ENCODE results near the gene WHRN. TPM values are rescaled to one million over a fixed set of nuclear protein-coding genes. Genes with fewer than 3 reads are reported as not detected.

Gene WHRN
- total RNA-seq, 2 donors from 2014 or later = 6.1 to 7.0 TPM

GRCh38 chr9:114396558-114397218, 108.6 kb downstream of the WHRN start:
- no peak for DNase-seq
- intact Hi-C loops (cut with DNase I, micrococcal nuclease) = no loop called here
- ATAC-seq = no peak

- ATAC-seq (no peak), DNase-seq (no peak)
- intact Hi-C loops (cut with DNase I, micrococcal nuclease) = no loop called here
Observed at GRCh38 chr9:114395768-114396167, 109.5 kb downstream of the WHRN start.

GRCh38 chr9:114395334-114395617, 110.0 kb downstream of the WHRN start:
- DNase-seq (no peak), ATAC-seq (no peak)
- intact Hi-C loops (cut with DNase I, micrococcal nuclease) = no loop called here

GRCh38 chr9:114394523-114395333, 110.5 kb downstream of the WHRN start:
- peak in 1 of 2 donors; percentile 35 for DNase-seq
- ATAC-seq = no peak

GRCh38 chr9:114392749-114393112, 112.5 kb downstream of the WHRN start:
- ATAC-seq = peak; percentile 79
- intact Hi-C loops (cut with DNase I, micrococcal nuclease) = no loop called here
- peak; percentile 65 to 81 for DNase-seq

More at GRCh38 chr9:114394523-114395333, 110.5 kb downstream of the WHRN start:
- intact Hi-C loops (cut with DNase I, micrococcal nuclease) = no loop called here

GRCh38 chr9:114390952-114391351, 114.3 kb downstream of the WHRN start:
- intact Hi-C loops (cut with DNase I, micrococcal nuclease) = no loop called here
- no peak for DNase-seq
- no peak for ATAC-seq

GRCh38 chr9:114389612-114390368, 115.5 kb downstream of the WHRN start:
- intact Hi-C loops (cut with DNase I, micrococcal nuclease) = no loop called here
- ATAC-seq = no peak
- DNase-seq = no peak

GRCh38 chr9:114388764-114389375, 116.4 kb downstream of the WHRN start:
- DNase-seq (no peak), ATAC-seq (no peak)
- intact Hi-C loops (cut with DNase I, micrococcal nuclease) = no loop called here

GRCh38 chr9:114388357-114388682, 117.0 kb downstream of the WHRN start:
- ATAC-seq = no peak
- no peak for DNase-seq
- intact Hi-C loops (cut with DNase I, micrococcal nuclease) = no loop called here

- peak; percentile 26 for ATAC-seq
- DNase-seq = peak; percentile 83 to 85
- intact Hi-C loops (cut with DNase I, micrococcal nuclease) = no loop called here
Observed at GRCh38 chr9:114387680-114388356, 117.5 kb downstream of the WHRN start, which contains the start of gene AKNA. Gene AKNA (minus strand): TSS chr9:114387982. CDS start chr9:114381333, 6,649 bp downstream.

GRCh38 chr9:114386886-114387679, 118.2 kb downstream of the WHRN start:
- ATAC-seq (peak; percentile 79), DNase-seq (peak; percentile 77 to 83)
- intact Hi-C loops (cut with DNase I, micrococcal nuclease) = no loop called here

GRCh38 chr9:114386361-114386885, 118.8 kb downstream of the WHRN start:
- DNase-seq (no peak), ATAC-seq (no peak)
- intact Hi-C loops (cut with DNase I, micrococcal nuclease) = no loop called here

- intact Hi-C loops (cut with DNase I, micrococcal nuclease) = no loop called here
- ATAC-seq = peak; percentile 20
- DNase-seq = peak; percentile 73 to 84
Observed at GRCh38 chr9:114385397-114386181, 119.7 kb downstream of the WHRN start.

GRCh38 chr9:114384836-114385396, 120.4 kb downstream of the WHRN start:
- DNase-seq = no peak
- no peak for ATAC-seq
- intact Hi-C loops (cut with DNase I, micrococcal nuclease) = no loop called here

GRCh38 chr9:114384341-114384740, 120.9 kb downstream of the WHRN start:
- ATAC-seq (no peak), DNase-seq (no peak)
- intact Hi-C loops (cut with DNase I, micrococcal nuclease) = no loop called here

- intact Hi-C loops (cut with DNase I, micrococcal nuclease) = no loop called here
- DNase-seq = peak in 1 of 2 donors; percentile 7
- no peak for ATAC-seq
Observed at GRCh38 chr9:114383521-114384231, 121.6 kb downstream of the WHRN start.

Data from left colon (tissue), 2 donors.